Smooth muscle cell (in vitro differentiated cells): ENCODE results near the gene HSPG2. TPM values are rescaled to one million over a fixed set of nuclear protein-coding genes. Genes with fewer than 3 reads are reported as not detected.

Experiments used
- DNase-seq: peaks from one replicate; lab custom pipeline; 2025; ENCODE audit not compliant: unreplicated experiment; lab: John Stamatoyannopoulos, UW
- H2AFZ ChIP-seq: fragments of 200-600 bp; sonication (generic); 2 replicates; pipeline ENCODE4 v1.6.0; 2016; ENCODE audit warnings: antibody characterized with exemption, low read depth, mild to moderate bottlenecking
- H3F3A ChIP-seq: fragments of 200-600 bp; sonication (generic); 2 replicates; pipeline ENCODE4 v1.6.0; 2017; ENCODE audit warnings: antibody characterized with exemption, low read depth
- H3K27ac ChIP-seq: fragments of 200-600 bp; sonication (generic); 2 replicates; pipeline ENCODE4 v1.5.1; 2016; ENCODE audit warnings: low read depth, mild to moderate bottlenecking
- H3K27me3 ChIP-seq: fragments of 200-600 bp; sonication (generic); 2 replicates; pipeline ENCODE4 v1.6.1; 2016; ENCODE audit warnings: low read depth, mild to moderate bottlenecking
- H3K36me3 ChIP-seq: fragments of 200-600 bp; sonication (generic); 2 replicates; pipeline ENCODE4 v1.5.1; 2016; ENCODE audit warnings: low read depth
- H3K4me1 ChIP-seq: fragments of 200-600 bp; sonication (generic); 2 replicates; pipeline ENCODE4 v1.5.1; 2016; ENCODE audit warnings: low read depth
- H3K4me2 ChIP-seq: fragments of 200-600 bp; sonication (generic); 2 replicates; pipeline ENCODE4 v1.6.0; 2016; ENCODE audit warnings: mild to moderate bottlenecking
- H3K4me3 ChIP-seq: fragments of 200-600 bp; sonication (generic); 2 replicates; pipeline ENCODE4 v1.5.1; 2016; ENCODE audit warnings: mild to moderate bottlenecking
- H3K79me2 ChIP-seq: fragments of 200-600 bp; sonication (generic); 2 replicates; pipeline ENCODE4 v1.6.0; 2016; ENCODE audit warnings: low read depth, mild to moderate bottlenecking
- H3K9ac ChIP-seq: fragments of 200-600 bp; sonication (generic); 2 replicates; pipeline ENCODE4 v1.6.0; 2016; ENCODE audit warnings: low read depth
- H3K9me3 ChIP-seq: fragments of 200-600 bp; sonication (generic); replicated peaks from 2 replicates; pipeline ENCODE4 v1.5.1; 2016; ENCODE audit warnings: low read depth
- H4K20me1 ChIP-seq: fragments of 200-600 bp; sonication (generic); 2 replicates; pipeline ENCODE4 v1.6.0; 2016; ENCODE audit warnings: low read depth
- CTCF ChIP-seq: fragments of 200-600 bp; sonication (generic); IDR thresholded peaks from 2 replicates; pipeline ENCODE4 v1.5.1; 2017; ENCODE audit warnings: borderline replicate concordance, mild to moderate bottlenecking, antibody characterized with exemption; ENCODE audit not compliant: insufficient read depth, poor library complexity, severe bottlenecking
- WGBS: methylation state at CpG from one replicate; pipeline ENCODE4 v1.1.7; 2016; ENCODE audit warnings: low lambda C conversion rate; 5-methylcytosine and 5-hydroxymethylcytosine counted together
- polyA plus RNA-seq: library from polyadenylated mRNA; unstranded; fragments of >200 nt; fragmentation: Nextera tagmentation; extraction: Ambion mirVana; gene quantifications from 2 replicates; pipeline ENCODE4 v1.2.1, GENCODE V29; 2016
- total RNA-seq: library from RNA; depleted of rRNA; stranded (reverse); fragments of >200 nt; gene quantifications from 2 replicates; pipeline ENCODE4 v1.2.3, GENCODE V29; 2014

Gene HSPG2
- total and polyA plus RNA-seq, 2 experiments from 2014 or later = 40.7 to 46.7 TPM

GRCh38 chr1:21961799-21962198, 24.7 kb upstream of the HSPG2 start:
- Histone ChIP-seq H3K9me3 (no peaks in the 10 kb centered on the region), H4K20me1 (no peaks in the 10 kb centered on the region), H3K4me1 (peaks cover 3% of the 10 kb centered on the region), H3K27me3 (no peaks in the 10 kb centered on the region), H3K9ac (no peak overlapping the region), H3F3A (no peaks in the 10 kb centered on the region), H2AFZ (no peak overlapping the region), H3K79me2 (no peaks in the 10 kb centered on the region), H3K4me2 (no peak overlapping the region), H3K27ac (no peak overlapping the region), H3K36me3 (no peaks in the 10 kb centered on the region), H3K4me3 (no peak overlapping the region)
- DNase-seq = no peak
- WGBS = 97% methylated on average over 2 of the region's 2 CpGs
- no peak for TF ChIP-seq CTCF

GRCh38 chr1:21961337-21961736, 24.2 kb upstream of the HSPG2 start:
- no peak for DNase-seq
- no peak overlapping the region for H2AFZ ChIP-seq
- H3K4me3 ChIP-seq = no peak overlapping the region
- TF ChIP-seq CTCF = no peak
- no peaks in the 10 kb centered on the region for H3K27me3 ChIP-seq
- no peak overlapping the region for H3K9ac ChIP-seq
- H3K36me3 ChIP-seq = no peaks in the 10 kb centered on the region
- no peak overlapping the region for H3K27ac ChIP-seq
- H3K79me2 ChIP-seq = no peaks in the 10 kb centered on the region
- 20% methylated on average over 2 of the region's 2 CpGs for whole genome bisulfite sequencing
- H4K20me1 ChIP-seq = no peaks in the 10 kb centered on the region
- H3K4me2 ChIP-seq = no peak overlapping the region
- peaks cover 3% of the 10 kb centered on the region for H3K4me1 ChIP-seq
- no peaks in the 10 kb centered on the region for H3F3A ChIP-seq
- no peaks in the 10 kb centered on the region for H3K9me3 ChIP-seq

GRCh38 chr1:21956720-21957552, 19.8 kb upstream of the HSPG2 start:
- Histone ChIP-seq H3K79me2 (no peaks in the 10 kb centered on the region), H3K27me3 (no peaks in the 10 kb centered on the region), H4K20me1 (no peaks in the 10 kb centered on the region), H3K4me2 (peak overlapping the region; percentile 45), H3K4me1 (peaks cover 10% of the 10 kb centered on the region), H3K36me3 (no peaks in the 10 kb centered on the region), H3K27ac (no peak overlapping the region), H3F3A (no peaks in the 10 kb centered on the region), H3K4me3 (no peak overlapping the region), H3K9ac (no peak overlapping the region), H3K9me3 (no peaks in the 10 kb centered on the region), H2AFZ (no peak overlapping the region)
- no peak for DNase-seq
- WGBS = 67% methylated on average over 18 of the region's 18 CpGs
- no peak for TF ChIP-seq CTCF
